SK-N-MC (cell line): ENCODE results near the gene RBM22.

Experiments used
- EZH2 ChIP-seq: fragments of 200-600 bp; sonication (generic); IDR thresholded peaks from one replicate; pipeline ENCODE4 v1.6.1; 2017; ENCODE audit warnings: antibody characterized with exemption
- POLR2AphosphoS5 ChIP-seq: IDR thresholded peaks from 2 replicates; pipeline ENCODE4 v1.6.1; 2012; ENCODE audit warnings: mild to moderate bottlenecking, low read depth, low read length, borderline replicate concordance

DNA sequence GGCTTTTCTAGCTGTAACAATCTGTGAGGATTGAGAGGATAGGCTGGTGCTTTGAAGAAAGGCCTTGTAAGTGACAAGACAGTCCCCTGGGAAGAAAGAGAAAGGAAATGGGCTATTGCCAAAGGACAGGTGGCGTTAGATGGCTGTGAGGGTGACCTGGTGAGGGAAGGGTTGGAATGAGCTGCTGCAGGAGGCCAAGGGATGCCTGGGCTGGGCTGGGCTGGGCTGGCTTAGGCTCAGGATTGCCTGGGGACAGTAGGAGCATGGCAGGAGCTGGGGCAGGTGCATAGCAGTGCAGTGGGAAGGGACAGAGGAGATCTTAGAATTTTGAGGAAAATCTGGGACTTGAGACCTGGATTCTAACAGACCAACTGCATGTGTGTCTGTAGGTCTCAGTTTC lies 49.5 kb downstream of the RBM22 start:
- TF ChIP-seq POLR2AphosphoS5 (no peak), EZH2 (no peak)
